ENCODE results near the gene DOCK8.

DNA sequence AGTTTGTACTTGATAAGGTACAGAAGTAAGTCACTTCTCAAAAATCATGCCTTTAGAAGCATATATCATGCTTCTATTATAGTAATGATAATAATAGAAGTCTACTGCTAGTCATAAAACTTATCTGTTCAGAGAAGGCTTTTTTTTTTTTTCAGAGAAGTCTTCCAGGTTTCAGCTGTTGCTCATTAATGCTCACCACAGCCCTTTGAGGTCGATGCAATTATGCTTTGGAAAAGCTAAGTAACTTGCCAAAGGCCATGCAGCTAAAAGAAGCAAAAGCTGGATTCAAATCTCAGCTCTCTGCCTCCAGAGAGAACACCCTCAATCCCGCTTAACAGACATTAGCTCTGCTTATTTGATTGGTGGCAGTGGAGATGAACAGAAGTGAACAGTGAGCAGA, 150.8 kb downstream of the DOCK8 start:
- no peak for TF ChIP-seq BACH2 (CRISPR knock-in tag; IDR thresholded peaks at IDR 0.05; ENCODE audit: borderline replicate concordance)
- no peak for TF ChIP-seq TCF4 (CRISPR knock-in tag; IDR thresholded peaks at IDR 0.05; ENCODE audit: borderline replicate concordance)
- TF ChIP-seq, protein P1, sequence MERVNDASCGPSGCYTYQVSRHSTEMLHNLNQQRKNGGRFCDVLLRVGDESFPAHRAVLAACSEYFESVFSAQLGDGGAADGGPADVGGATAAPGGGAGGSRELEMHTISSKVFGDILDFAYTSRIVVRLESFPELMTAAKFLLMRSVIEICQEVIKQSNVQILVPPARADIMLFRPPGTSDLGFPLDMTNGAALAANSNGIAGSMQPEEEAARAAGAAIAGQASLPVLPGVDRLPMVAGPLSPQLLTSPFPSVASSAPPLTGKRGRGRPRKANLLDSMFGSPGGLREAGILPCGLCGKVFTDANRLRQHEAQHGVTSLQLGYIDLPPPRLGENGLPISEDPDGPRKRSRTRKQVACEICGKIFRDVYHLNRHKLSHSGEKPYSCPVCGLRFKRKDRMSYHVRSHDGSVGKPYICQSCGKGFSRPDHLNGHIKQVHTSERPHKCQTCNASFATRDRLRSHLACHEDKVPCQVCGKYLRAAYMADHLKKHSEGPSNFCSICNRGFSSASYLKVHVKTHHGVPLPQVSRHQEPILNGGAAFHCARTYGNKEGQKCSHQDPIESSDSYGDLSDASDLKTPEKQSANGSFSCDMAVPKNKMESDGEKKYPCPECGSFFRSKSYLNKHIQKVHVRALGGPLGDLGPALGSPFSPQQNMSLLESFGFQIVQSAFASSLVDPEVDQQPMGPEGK (CRISPR knock-in tag; IDR thresholded peaks at IDR 0.05; ENCODE audit: borderline replicate concordance), result no peak

Measured in SK-N-SH treated with all-trans-retinoic acid at 6 μM for 48 hours (cell line).